ENCODE data around the gene JOSD1. TPM values are rescaled to one million over a fixed set of nuclear protein-coding genes. Genes with fewer than 3 reads are reported as not detected.

JOSD1 gene
- total and polyA plus RNA-seq, 2 donors (not counting 1 experiment from before 2014, with no cell fraction given): 40.5 to 59.1 TPM

DNA sequence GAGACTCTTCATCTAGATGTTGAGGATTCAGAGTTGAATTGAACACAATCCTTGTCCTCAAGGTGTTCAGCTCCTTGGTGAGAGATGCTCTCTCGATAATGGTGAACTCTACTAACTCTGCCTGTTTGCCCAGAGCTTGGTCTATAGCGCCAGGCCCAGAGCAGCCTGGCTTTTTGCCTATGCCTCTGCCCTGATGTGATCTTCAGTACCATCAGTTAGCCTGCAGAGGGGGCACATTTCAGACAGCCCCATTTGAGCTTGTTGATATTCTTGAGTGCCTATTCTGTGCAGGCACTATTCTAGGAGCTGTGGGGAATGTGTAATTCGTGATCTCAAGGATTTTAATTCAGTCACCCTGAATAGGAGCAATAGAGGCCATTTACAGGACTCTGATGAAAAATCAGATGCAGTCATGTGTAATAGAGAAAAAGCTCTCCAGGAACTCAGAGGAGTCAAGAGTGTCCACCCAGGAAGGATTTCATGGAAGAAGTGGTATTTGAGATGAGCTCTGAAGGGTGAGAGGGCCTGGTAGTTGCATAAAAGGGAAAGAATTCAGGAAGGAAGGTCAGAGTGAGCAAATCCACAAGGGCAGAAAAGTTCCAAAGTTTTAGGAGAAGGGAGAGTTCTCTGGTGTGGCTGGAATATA lies 24.3 kb upstream of the JOSD1 start:
- no peaks in the 10 kb centered on the region for H3K27me3 ChIP-seq (ENCODE audit: control insufficient read depth, insufficient read depth, low read length)
- peaks cover 44% of the 10 kb centered on the region for H3K36me3 ChIP-seq (ENCODE audit: control insufficient read depth, insufficient read depth, low read length)
- no peak overlapping the region for H3K27ac ChIP-seq (ENCODE audit: insufficient read depth, low read length)
- no peak overlapping the region for H2AFZ ChIP-seq (ENCODE audit: low read length)
- no peak overlapping the region for H3K9ac ChIP-seq (ENCODE audit: insufficient read depth, low read length)
- no peak overlapping the region for H3K4me2 ChIP-seq (ENCODE audit: extremely low read depth, insufficient read depth, low read length)
- H3K4me3 ChIP-seq (replicated peaks in 1 of 4; ENCODE audit: control extremely low read depth in 1 of 4, insufficient read depth in 1 of 4, low read depth in 3 of 4, low read length in 4 of 4): no peak overlapping the region
- H3K9me3 ChIP-seq (ENCODE audit: control insufficient read depth, insufficient read depth, low read depth, low read length): no peaks in the 10 kb centered on the region
- DNase-seq (ENCODE audit: low read depth in 2 of 2): peak in 1 of 2 donors; percentile 50
- H4K20me1 ChIP-seq (ENCODE audit: control insufficient read depth, extremely low read depth, insufficient read depth, low read length): no peaks in the 10 kb centered on the region
- H3K4me1 ChIP-seq (ENCODE audit: control insufficient read depth, extremely low read depth, insufficient read depth, low read length): no peaks in the 10 kb centered on the region
- TF ChIP-seq, protein P1, sequence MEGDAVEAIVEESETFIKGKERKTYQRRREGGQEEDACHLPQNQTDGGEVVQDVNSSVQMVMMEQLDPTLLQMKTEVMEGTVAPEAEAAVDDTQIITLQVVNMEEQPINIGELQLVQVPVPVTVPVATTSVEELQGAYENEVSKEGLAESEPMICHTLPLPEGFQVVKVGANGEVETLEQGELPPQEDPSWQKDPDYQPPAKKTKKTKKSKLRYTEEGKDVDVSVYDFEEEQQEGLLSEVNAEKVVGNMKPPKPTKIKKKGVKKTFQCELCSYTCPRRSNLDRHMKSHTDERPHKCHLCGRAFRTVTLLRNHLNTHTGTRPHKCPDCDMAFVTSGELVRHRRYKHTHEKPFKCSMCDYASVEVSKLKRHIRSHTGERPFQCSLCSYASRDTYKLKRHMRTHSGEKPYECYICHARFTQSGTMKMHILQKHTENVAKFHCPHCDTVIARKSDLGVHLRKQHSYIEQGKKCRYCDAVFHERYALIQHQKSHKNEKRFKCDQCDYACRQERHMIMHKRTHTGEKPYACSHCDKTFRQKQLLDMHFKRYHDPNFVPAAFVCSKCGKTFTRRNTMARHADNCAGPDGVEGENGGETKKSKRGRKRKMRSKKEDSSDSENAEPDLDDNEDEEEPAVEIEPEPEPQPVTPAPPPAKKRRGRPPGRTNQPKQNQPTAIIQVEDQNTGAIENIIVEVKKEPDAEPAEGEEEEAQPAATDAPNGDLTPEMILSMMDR (conservative IDR thresholded peaks at IDR 0.05 in 1 of 2, IDR thresholded peaks at IDR 0.05 in 1 of 2; ENCODE audit: low read depth in 1 of 2, low read length in 2 of 2): peak; percentile 47 to 59
- no peak for TF ChIP-seq EZH2 (IDR thresholded peaks at IDR 0.05; ENCODE audit: low read length, missing control alignments)
- H3K79me2 ChIP-seq (ENCODE audit: control insufficient read depth, insufficient read depth, low read length): no peaks in the 10 kb centered on the region

DNA sequence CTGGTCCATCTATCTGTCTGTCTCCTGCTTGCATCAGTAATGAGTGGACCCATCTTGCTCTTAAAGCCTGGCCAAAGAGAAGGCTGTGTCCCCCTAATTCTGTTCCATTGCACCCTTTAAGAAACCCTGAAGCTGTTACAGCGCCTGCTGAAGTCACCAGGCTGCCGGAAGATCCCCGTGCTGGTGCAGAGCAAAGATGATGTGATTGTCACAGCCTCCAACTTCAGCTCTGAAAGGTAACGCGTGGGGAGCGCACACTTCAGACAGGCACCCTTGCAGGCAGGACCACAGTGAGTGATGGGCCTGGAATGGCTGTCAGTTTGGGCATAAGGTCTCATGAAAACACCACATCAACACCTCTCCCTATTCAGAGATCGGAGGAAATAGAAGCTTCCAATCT lies 23.4 kb upstream of the JOSD1 start:
- H3K27ac ChIP-seq (ENCODE audit: insufficient read depth, low read length): no peak overlapping the region
- no peak overlapping the region for H3K4me2 ChIP-seq (ENCODE audit: extremely low read depth, insufficient read depth, low read length)
- H2AFZ ChIP-seq (ENCODE audit: low read length): no peak overlapping the region
- TF ChIP-seq, protein P1 (conservative IDR thresholded peaks at IDR 0.05 in 1 of 2, IDR thresholded peaks at IDR 0.05 in 1 of 2; ENCODE audit: low read depth in 1 of 2, low read length in 2 of 2): no peak
- TF ChIP-seq EZH2 (IDR thresholded peaks at IDR 0.05; ENCODE audit: low read length, missing control alignments): no peak
- peaks cover 40% of the 10 kb centered on the region for H3K36me3 ChIP-seq (ENCODE audit: control insufficient read depth, insufficient read depth, low read length)
- no peak overlapping the region for H3K4me3 ChIP-seq (replicated peaks in 1 of 4; ENCODE audit: control extremely low read depth in 1 of 4, insufficient read depth in 1 of 4, low read depth in 3 of 4, low read length in 4 of 4)
- H3K4me1 ChIP-seq (ENCODE audit: control insufficient read depth, extremely low read depth, insufficient read depth, low read length): no peaks in the 10 kb centered on the region
- H4K20me1 ChIP-seq (ENCODE audit: control insufficient read depth, extremely low read depth, insufficient read depth, low read length): no peaks in the 10 kb centered on the region
- H3K79me2 ChIP-seq (ENCODE audit: control insufficient read depth, insufficient read depth, low read length): no peaks in the 10 kb centered on the region
- no peaks in the 10 kb centered on the region for H3K27me3 ChIP-seq (ENCODE audit: control insufficient read depth, insufficient read depth, low read length)
- H3K9me3 ChIP-seq (ENCODE audit: control insufficient read depth, insufficient read depth, low read depth, low read length): no peaks in the 10 kb centered on the region
- no peak overlapping the region for H3K9ac ChIP-seq (ENCODE audit: insufficient read depth, low read length)
- no peak for DNase-seq (ENCODE audit: low read depth in 2 of 2)

DNA sequence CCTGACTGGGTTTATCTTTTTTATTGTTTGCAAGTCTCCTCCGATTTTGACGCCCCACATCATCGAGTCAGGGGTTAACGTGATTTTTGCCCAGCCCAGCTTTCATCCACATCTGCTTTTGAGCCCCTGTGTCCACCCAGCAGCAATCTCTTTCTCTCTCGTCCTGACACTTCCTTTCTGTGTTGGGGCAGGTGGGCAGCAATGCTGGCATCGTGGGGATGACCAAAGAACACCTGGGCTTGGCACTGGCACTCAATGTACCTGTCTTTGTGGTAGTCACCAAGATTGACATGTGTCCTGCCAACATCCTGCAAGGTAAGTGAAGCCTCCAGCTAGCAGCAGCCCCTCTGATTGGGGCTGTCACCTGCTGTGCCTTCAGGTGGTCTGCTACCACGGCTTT lies 20.8 kb upstream of the JOSD1 start:
- Histone ChIP-seq H3K4me3 (replicated peaks in 1 of 4; ENCODE audit: control extremely low read depth in 1 of 4, insufficient read depth in 1 of 4, low read depth in 3 of 4, low read length in 4 of 4) (no peak overlapping the region), H3K36me3 (ENCODE audit: control insufficient read depth, insufficient read depth, low read length) (peaks cover 24% of the 10 kb centered on the region), H3K4me1 (ENCODE audit: control insufficient read depth, extremely low read depth, insufficient read depth, low read length) (peaks cover 5% of the 10 kb centered on the region), H4K20me1 (ENCODE audit: control insufficient read depth, extremely low read depth, insufficient read depth, low read length) (no peaks in the 10 kb centered on the region), H2AFZ (ENCODE audit: low read length) (no peak overlapping the region), H3K9ac (ENCODE audit: insufficient read depth, low read length) (no peak overlapping the region), H3K4me2 (ENCODE audit: extremely low read depth, insufficient read depth, low read length) (no peak overlapping the region), H3K27ac (ENCODE audit: insufficient read depth, low read length) (no peak overlapping the region), H3K9me3 (ENCODE audit: control insufficient read depth, insufficient read depth, low read depth, low read length) (no peaks in the 10 kb centered on the region), H3K27me3 (ENCODE audit: control insufficient read depth, insufficient read depth, low read length) (no peaks in the 10 kb centered on the region), H3K79me2 (ENCODE audit: control insufficient read depth, insufficient read depth, low read length) (no peaks in the 10 kb centered on the region)
- no peak for DNase-seq (ENCODE audit: low read depth in 2 of 2)
- TF ChIP-seq, protein P1 (conservative IDR thresholded peaks at IDR 0.05 in 1 of 2, IDR thresholded peaks at IDR 0.05 in 1 of 2; ENCODE audit: low read depth in 1 of 2, low read length in 2 of 2): no peak
